SU-DHL-6 (cell line): Measurements from ENCODE around the gene CLEC18C.
"Not testable (repeated sequence)": the region's sequence is repeated elsewhere in the genome, so short reads cannot be mapped to it uniquely, and the experiment has no call there.

Experiments
- H2AFZ ChIP-seq: fragments of 200-600 bp; sonication (generic); 2 replicates; pipeline ENCODE4 v1.6.1; 2014; ENCODE audit warnings: low read depth, mild to moderate bottlenecking, moderate library complexity, mixed read lengths, antibody characterized with exemption, low read length; ENCODE audit not compliant: severe bottlenecking
- H3F3A ChIP-seq: fragments of 200-600 bp; shearing (Covaris generic); 2 replicates; pipeline ENCODE4 v1.6.0; 2016; ENCODE audit warnings: antibody characterized with exemption, mild to moderate bottlenecking; ENCODE audit not compliant: insufficient read depth
- H3K27ac ChIP-seq: fragments of 200-600 bp; sonication (generic); 2 replicates; pipeline ENCODE4 v1.5.1; 2016; ENCODE audit warnings: low read depth, mild to moderate bottlenecking, low read length, moderate library complexity, mixed read lengths
- H3K27me3 ChIP-seq: fragments of 200-600 bp; sonication (generic), shearing (Covaris generic); 2 replicates; pipeline ENCODE4 v1.6.0; 2014; ENCODE audit warnings: mild to moderate bottlenecking, low read length
- H3K36me3 ChIP-seq: fragments of 200-600 bp; sonication (generic); 2 replicates; pipeline ENCODE4 v1.6.1; 2014; ENCODE audit warnings: mild to moderate bottlenecking, low read length, mixed read lengths
- H3K4me2 ChIP-seq: fragments of 300-600, 200-600 bp; shearing (Covaris generic), sonication (generic); 2 replicates; pipeline ENCODE4 v1.6.0; 2014; ENCODE audit warnings: low read length, low read depth, mild to moderate bottlenecking; ENCODE audit not compliant: poor library complexity, severe bottlenecking
- H3K4me3 ChIP-seq: fragments of 200-600 bp; sonication (generic); 2 replicates; pipeline ENCODE4 v1.5.1; 2014; ENCODE audit warnings: antibody characterized with exemption, low read length, mild to moderate bottlenecking, mixed read lengths; ENCODE audit not compliant: insufficient read depth, poor library complexity, severe bottlenecking
- H3K79me2 ChIP-seq: fragments of 200-600 bp; sonication (generic); 2 replicates; pipeline ENCODE4 v1.6.1; 2014; ENCODE audit warnings: mild to moderate bottlenecking, low read length, moderate library complexity; ENCODE audit not compliant: insufficient read depth
- H3K9ac ChIP-seq: fragments of 200-600 bp; sonication (generic); 2 replicates; pipeline ENCODE4 v1.7.0; 2014; ENCODE audit warnings: mild to moderate bottlenecking, low read length
- H3K9me2 ChIP-seq: fragments of 200-600 bp; sonication (generic); replicated peaks from 2 replicates; pipeline ENCODE4 v1.6.1; 2014; ENCODE audit warnings: low read length; ENCODE audit not compliant: insufficient read depth
- H3K9me3 ChIP-seq: fragments of 200-600 bp; sonication (generic); 2 replicates; pipeline ENCODE4 v1.6.1; 2014; ENCODE audit warnings: low read length, mixed read lengths; ENCODE audit not compliant: insufficient read depth
- H4K20me1 ChIP-seq: fragments of 200-600 bp; sonication (generic); 2 replicates; pipeline ENCODE4 v1.6.1; 2014; ENCODE audit warnings: low read depth, mild to moderate bottlenecking, antibody characterized with exemption, low read length, moderate library complexity, mixed read lengths
- EZH2phosphoT487 ChIP-seq: fragments of 200-600 bp; sonication (generic), shearing (Covaris generic); conservative IDR thresholded peaks from 2 replicates; pipeline ENCODE4 v1.6.1; 2018; ENCODE audit warnings: mild to moderate bottlenecking, antibody characterized with exemption, low read length, moderate library complexity, mixed read lengths
- TF ChIP-seq, protein P1 (sequence below): fragments of 200-600 bp; sonication (generic); IDR thresholded peaks from one replicate; pipeline ENCODE4 v1.5.1; 2017; ENCODE audit warnings: antibody characterized with exemption, mild to moderate bottlenecking, low read length, moderate library complexity; ENCODE audit not compliant: insufficient read depth, poor library complexity, severe bottlenecking

Gene CLEC18C

DNA sequence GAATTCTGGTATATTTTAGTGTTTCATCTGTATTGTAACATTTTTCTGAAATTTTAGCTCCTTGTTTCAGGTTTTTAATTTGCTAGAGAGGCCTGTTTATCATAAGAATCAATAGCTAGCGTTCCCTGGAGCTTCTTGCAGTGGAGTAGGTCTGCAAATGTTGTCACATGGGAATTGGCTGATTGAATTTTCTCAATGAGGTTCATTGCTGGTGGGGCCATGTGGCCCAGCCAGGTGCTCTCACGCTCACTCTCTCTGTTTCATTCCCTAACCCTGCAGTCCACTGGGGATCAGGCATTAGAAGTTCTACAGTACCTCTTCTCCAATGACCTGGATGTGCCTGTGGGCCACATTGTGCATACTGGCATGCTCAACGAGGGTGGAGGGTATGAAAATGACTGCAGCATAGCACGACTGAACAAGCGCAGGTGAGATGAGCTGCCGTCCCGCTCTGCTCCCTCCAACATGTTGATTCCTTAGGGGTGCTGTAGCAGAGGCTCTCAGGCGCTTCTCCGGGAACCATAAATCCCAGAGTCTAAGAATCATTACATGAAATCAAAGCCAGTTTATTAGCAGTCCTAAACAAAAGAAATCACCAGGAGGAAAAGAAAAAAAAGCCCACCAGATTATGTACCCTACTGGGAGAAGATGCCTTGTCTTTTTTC is 30.2 kb upstream of the CLEC18C start:
- not testable (repeated sequence) for H3K9me2 ChIP-seq, H3F3A ChIP-seq

DNA sequence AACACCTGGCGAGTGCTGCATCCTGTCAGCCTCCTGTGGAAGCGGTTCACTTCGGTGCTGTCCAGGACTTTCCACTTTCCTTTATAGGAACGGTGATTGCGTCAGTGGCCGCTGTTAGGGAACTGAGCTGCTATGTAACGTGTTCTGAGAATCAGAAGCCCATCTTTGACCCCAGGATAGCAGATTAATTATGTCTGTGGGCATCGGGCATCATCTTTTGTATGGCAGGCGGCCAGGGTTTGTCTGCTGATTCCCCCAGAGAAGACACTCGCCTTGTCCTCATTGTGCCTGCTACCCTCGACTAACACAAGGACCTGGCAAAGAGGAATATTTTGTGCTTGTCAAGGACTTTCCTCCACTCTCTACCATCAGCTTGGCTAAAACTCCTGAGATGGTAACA is 25.7 kb upstream of the CLEC18C start:
- not testable (repeated sequence) for H4K20me1 ChIP-seq, H2AFZ ChIP-seq, H3K9me3 ChIP-seq, H3K27me3 ChIP-seq, H3K36me3 ChIP-seq, H3K79me2 ChIP-seq, H3K4me3 ChIP-seq, H3F3A ChIP-seq, H3K9ac ChIP-seq, H3K27ac ChIP-seq, H3K4me2 ChIP-seq, H3K9me2 ChIP-seq

More for the DNA sequence above, 30.2 kb upstream of the CLEC18C start:
- H4K20me1 ChIP-seq, H3K9me3 ChIP-seq, H3K4me3 ChIP-seq, H2AFZ ChIP-seq, H3K4me2 ChIP-seq, H3K9ac ChIP-seq, H3K27ac ChIP-seq, H3K79me2 ChIP-seq, H3K36me3 ChIP-seq, H3K27me3 ChIP-seq: not testable (repeated sequence)

DNA sequence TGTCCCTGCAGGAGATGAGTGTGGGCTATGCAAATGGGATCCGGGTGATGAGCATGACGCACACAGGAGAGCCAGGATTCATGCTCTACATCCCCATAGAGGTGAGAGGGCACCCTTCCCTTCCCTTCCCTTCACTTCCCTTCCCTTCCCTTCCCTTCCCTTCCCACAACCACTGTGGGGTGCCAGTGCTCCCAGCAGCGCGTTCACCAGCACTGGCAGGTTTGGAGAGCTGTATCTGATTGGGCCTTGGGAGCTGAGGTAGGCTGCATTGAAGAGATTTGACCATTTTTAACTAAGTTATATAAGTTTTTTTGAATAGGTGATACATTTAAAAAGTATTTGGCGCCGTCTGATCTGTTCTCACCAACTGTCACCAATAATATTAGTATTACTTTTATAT is 25.1 kb upstream of the CLEC18C start:
- H3K9me3 ChIP-seq, H3F3A ChIP-seq, H3K4me2 ChIP-seq, H3K9ac ChIP-seq, H3K9me2 ChIP-seq, H3K27me3 ChIP-seq, H3K27ac ChIP-seq, H2AFZ ChIP-seq, H3K4me3 ChIP-seq, H3K79me2 ChIP-seq, H4K20me1 ChIP-seq: not testable (repeated sequence)
- H3K36me3 ChIP-seq: peaks cover 12% of the 10 kb centered on the region

DNA sequence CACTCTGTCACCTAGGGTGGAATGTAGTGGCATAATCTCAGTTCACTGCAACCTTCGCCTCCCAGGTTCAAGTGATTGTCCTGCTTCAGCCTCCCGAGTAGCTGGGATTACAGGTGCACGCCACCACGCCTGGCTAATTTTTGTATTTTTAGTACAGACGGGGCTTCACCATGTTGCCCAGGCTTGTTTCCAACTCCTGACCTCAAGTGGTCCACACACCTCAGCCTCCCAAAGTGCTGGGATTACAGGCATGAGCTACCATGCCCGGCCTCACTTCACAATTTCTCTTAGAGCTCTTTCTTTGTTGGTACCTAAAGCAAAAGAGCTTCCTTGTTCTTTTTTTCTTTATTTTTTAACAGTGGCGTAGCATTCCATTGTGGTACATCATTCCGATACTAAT is 24.3 kb upstream of the CLEC18C start:
- not testable (repeated sequence) for H3F3A ChIP-seq, H3K27me3 ChIP-seq, H2AFZ ChIP-seq, H3K27ac ChIP-seq, H3K79me2 ChIP-seq, H3K9ac ChIP-seq, H3K4me3 ChIP-seq, H3K9me3 ChIP-seq, H4K20me1 ChIP-seq, H3K4me2 ChIP-seq, H3K9me2 ChIP-seq
- H3K36me3 ChIP-seq: peaks cover 12% of the 10 kb centered on the region

DNA sequence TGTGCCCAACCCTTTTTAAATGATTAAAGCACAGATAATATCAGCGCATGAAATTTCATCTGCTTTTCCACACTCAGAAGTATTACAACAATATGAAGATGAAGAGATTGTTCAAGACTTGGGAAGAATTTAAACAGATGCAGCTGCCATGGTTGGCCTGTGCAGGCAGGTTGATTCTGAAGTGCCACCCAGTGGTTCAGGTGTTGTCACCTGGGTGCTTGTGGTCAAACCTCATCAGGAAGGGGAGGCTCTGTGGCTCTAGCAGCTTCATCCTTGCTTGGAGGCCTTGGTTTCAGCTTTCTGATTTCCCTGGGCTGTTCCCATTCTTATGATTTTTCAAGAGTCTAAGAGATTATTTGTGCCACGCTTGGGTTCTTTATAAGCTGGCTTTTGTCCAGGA is 22.2 kb upstream of the CLEC18C start:
- Histone ChIP-seq H3K4me3 (no peak overlapping the region), H3K9ac (no peak overlapping the region), H4K20me1 (no peaks in the 10 kb centered on the region), H3F3A (no peaks in the 10 kb centered on the region), H3K9me3 (no peaks in the 10 kb centered on the region), H3K27ac (no peak overlapping the region), H3K27me3 (no peaks in the 10 kb centered on the region), H3K36me3 (peaks cover 12% of the 10 kb centered on the region), H3K9me2 (no peaks in the 10 kb centered on the region), H2AFZ (no peak overlapping the region), H3K4me2 (no peak overlapping the region), H3K79me2 (no peaks in the 10 kb centered on the region)
- TF ChIP-seq, protein P1, sequence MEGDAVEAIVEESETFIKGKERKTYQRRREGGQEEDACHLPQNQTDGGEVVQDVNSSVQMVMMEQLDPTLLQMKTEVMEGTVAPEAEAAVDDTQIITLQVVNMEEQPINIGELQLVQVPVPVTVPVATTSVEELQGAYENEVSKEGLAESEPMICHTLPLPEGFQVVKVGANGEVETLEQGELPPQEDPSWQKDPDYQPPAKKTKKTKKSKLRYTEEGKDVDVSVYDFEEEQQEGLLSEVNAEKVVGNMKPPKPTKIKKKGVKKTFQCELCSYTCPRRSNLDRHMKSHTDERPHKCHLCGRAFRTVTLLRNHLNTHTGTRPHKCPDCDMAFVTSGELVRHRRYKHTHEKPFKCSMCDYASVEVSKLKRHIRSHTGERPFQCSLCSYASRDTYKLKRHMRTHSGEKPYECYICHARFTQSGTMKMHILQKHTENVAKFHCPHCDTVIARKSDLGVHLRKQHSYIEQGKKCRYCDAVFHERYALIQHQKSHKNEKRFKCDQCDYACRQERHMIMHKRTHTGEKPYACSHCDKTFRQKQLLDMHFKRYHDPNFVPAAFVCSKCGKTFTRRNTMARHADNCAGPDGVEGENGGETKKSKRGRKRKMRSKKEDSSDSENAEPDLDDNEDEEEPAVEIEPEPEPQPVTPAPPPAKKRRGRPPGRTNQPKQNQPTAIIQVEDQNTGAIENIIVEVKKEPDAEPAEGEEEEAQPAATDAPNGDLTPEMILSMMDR: no peak
- TF ChIP-seq EZH2phosphoT487: no peak
